ENCODE measurements around the gene IFNK.

DNA sequence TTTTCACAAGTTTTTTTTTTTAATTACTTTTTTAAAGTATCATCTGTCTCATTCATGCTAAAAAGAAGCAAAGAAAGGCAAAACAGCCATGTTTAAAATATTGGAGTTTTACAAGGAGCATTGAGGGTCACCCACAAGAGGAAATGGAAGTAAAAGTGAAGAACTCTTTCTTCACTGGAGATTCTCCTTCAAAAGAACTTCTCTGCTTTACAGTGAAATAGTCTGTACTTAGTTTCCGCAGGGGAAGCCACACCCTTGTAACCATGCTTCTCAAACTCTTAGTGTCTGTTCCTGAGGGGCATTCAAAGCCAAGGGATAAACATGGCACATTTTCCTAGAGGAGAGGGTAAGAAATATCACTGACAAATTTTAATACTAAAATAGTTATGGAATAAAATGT is 40.6 kb downstream of the IFNK start:
- TF ChIP-seq, protein P1, sequence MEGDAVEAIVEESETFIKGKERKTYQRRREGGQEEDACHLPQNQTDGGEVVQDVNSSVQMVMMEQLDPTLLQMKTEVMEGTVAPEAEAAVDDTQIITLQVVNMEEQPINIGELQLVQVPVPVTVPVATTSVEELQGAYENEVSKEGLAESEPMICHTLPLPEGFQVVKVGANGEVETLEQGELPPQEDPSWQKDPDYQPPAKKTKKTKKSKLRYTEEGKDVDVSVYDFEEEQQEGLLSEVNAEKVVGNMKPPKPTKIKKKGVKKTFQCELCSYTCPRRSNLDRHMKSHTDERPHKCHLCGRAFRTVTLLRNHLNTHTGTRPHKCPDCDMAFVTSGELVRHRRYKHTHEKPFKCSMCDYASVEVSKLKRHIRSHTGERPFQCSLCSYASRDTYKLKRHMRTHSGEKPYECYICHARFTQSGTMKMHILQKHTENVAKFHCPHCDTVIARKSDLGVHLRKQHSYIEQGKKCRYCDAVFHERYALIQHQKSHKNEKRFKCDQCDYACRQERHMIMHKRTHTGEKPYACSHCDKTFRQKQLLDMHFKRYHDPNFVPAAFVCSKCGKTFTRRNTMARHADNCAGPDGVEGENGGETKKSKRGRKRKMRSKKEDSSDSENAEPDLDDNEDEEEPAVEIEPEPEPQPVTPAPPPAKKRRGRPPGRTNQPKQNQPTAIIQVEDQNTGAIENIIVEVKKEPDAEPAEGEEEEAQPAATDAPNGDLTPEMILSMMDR (IDR thresholded peaks at IDR 0.05): no peak
- no peak for TF ChIP-seq POLR2A (IDR thresholded peaks at IDR 0.05)
- no peak for TF ChIP-seq EP300 (IDR thresholded peaks at IDR 0.05)
- no peak for TF ChIP-seq POLR2AphosphoS5 (IDR thresholded peaks at IDR 0.05)

Measured in gastroesophageal sphincter (tissue), 3 donors.